ENCODE data around the gene GFRA1. TPM values are rescaled to one million over a fixed set of nuclear protein-coding genes. Genes with fewer than 3 reads are reported as not detected.

The GFRA1 gene
- total RNA-seq, 2 donors from 2014 or later: not detected

DNA sequence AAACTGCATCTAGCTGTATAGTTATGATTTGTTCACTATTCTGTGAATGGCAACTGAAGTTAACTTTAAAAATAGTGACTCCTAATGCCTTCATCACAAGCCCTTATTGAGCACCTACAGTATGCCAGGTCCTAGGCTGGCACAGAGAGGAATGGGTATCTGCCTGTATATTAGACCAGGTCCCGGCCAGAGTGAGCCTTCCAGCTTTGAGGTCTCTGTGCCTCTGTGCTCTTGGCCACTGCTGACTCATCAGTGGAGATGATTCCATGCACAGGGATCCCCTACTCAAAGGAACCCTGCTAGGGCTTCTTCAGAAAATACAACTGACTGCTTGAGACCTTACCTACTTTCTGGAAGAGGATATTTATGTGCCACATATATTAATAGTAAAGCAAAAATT, 118.4 kb downstream of the GFRA1 start:
- no peaks in the 10 kb centered on the region for H3K36me3 Mint-ChIP-seq (ENCODE audit: insufficient read depth in 2 of 2)
- H3K4me3 Mint-ChIP-seq: no peak overlapping the region
- no peak for DNase-seq
- no peak for ATAC-seq (replicated peaks in 1 of 2)
- H3K4me1 Mint-ChIP-seq (ENCODE audit: low read depth): no peaks in the 10 kb centered on the region
- peaks cover 3 to 11% of the 10 kb centered on the region in 2 donors for H3K9me3 Mint-ChIP-seq
- no peak overlapping the region for H3K27ac Mint-ChIP-seq
- peaks cover 5% of the 10 kb centered on the region for H3K27me3 Mint-ChIP-seq (ENCODE audit: low read depth)

DNA sequence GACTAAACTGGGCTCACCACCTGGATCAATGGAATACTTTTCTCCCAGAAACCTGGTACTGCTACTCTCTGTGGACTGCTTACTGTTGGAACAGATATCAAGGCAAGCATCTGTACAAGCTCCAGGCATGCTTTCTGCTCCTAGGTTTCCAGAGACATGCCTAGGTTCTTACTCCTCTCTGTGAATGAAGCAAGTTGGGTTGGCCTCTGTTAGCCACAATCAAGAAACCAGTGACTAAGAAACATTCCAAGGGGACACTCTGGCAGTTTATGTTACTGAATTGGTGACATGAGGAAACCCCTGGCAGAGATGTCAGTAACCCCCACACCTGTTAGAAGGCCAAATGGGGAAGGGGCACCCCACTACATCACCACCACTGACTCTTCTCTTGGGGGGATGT, 121.9 kb downstream of the GFRA1 start:
- H3K27me3 Mint-ChIP-seq (ENCODE audit: low read depth): peaks cover 5% of the 10 kb centered on the region
- H3K4me3 Mint-ChIP-seq: no peak overlapping the region
- no peak for ATAC-seq (replicated peaks in 1 of 2)
- H3K9me3 Mint-ChIP-seq: peaks cover 3 to 9% of the 10 kb centered on the region in 2 donors
- H3K4me1 Mint-ChIP-seq (ENCODE audit: low read depth): no peaks in the 10 kb centered on the region
- no peak overlapping the region for H3K27ac Mint-ChIP-seq
- no peaks in the 10 kb centered on the region for H3K36me3 Mint-ChIP-seq (ENCODE audit: insufficient read depth in 2 of 2)
- no peak for DNase-seq

DNA sequence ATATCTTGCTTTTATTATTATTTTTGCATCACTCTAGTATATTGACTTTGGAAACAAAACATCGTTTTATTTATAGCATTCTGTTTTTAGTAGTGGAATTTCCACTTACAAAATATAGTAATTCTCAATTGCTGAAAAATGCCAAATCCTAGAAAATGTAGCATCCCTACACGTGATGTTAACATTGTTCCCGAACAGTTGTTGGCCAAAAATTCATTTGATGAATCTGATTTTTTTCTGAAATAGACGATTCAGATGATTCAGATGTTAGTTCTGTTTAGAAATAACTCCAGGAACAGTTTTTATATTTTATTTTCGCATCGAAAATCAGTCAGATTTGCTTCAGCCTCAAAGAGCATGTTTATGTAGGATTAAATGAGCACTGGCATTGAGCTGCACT, 122.4 kb downstream of the GFRA1 start:
- DNase-seq (no peak), ATAC-seq (replicated peaks in 1 of 2) (no peak)
- no peak overlapping the region for H3K4me3 Mint-ChIP-seq
- H3K4me1 Mint-ChIP-seq (ENCODE audit: low read depth): no peaks in the 10 kb centered on the region
- peaks cover 3 to 9% of the 10 kb centered on the region in 2 donors for H3K9me3 Mint-ChIP-seq
- no peak overlapping the region for H3K27ac Mint-ChIP-seq
- peaks cover 5% of the 10 kb centered on the region for H3K27me3 Mint-ChIP-seq (ENCODE audit: low read depth)
- H3K36me3 Mint-ChIP-seq (ENCODE audit: insufficient read depth in 2 of 2): no peaks in the 10 kb centered on the region

DNA sequence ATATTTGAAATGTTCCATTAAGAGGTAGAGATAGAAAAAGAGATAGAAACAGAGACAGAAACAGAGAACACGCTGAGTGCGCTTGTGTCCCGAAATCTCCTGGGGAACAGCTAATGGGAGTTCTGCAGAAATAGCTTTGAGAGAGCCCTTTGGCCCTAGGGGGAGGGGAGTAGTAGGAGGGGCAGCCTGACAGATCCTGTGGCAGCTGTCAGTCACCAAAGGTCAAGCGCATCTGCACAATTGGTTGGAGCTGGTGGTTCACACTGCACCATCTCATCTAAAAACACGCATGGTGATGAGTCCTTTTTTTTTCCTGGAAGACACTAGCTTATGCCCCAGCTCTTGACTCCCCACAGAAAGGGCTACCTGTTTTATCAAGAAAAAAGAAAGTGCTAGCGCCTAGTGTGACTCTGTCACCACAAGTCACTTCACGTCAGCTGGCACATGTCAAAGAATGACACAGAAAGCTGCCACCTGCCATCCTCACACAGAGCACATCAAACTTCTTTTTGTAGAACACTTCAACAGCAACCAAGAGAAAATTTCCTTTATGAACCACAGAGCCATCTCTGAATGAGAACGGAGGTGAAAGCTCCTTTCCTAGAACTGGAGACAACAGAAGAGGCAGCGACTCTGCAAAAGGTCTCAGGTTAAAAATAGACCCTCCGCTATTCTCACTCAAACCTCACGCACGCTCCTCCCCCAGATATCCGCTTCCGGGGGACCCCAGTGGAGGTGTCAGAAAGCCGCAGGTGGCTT, 125.7 kb downstream of the GFRA1 start:
- DNase-seq: peak; percentile 14 to 16
- Mint-ChIP-seq H3K4me3 (peak overlapping the region; percentile 44 to 45), H3K4me1 (ENCODE audit: low read depth) (no peaks in the 10 kb centered on the region), H3K27me3 (ENCODE audit: low read depth) (peaks cover 5% of the 10 kb centered on the region), H3K9me3 (peaks cover 3 to 9% of the 10 kb centered on the region in 2 donors), H3K36me3 (ENCODE audit: insufficient read depth in 2 of 2) (no peaks in the 10 kb centered on the region), H3K27ac (no peak overlapping the region)
- peak; percentile 95 for ATAC-seq (replicated peaks in 1 of 2)

DNA sequence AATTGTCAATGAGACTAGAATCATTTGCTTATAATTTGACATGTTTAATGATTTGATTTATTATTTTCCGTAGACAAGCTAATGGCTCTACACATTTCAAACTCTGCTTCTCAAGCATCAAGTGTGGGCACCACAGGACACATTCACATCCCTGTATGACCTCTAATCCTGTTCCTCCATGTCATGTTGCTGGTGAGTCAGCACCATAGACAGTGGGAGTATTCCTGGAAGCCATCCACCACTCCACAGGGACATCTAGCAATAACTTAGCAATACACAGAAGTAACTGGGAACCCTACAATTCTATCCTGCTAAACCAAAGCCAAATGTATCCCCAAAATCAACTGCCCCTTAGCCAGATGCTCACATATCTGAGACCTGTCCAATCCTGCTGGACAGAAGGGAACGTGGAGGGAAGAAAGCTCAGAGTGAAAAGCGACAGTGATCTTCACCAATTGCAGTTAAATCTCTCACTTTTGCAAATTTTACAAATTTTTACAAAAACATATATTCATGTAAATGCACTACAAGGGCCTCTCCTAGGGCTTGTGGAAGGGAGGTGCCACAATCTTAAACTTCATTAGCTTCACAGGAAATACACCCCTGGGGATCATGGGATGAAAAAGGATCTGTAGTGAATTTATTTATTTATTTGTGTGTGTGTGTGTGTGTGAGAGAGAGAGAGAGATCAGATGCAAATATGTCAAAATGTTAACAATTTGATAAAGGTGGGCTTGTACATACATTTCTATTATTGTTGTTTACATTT, 126.5 kb downstream of the GFRA1 start:
- ATAC-seq (replicated peaks in 1 of 2): no peak
- H3K36me3 Mint-ChIP-seq (ENCODE audit: insufficient read depth in 2 of 2): no peaks in the 10 kb centered on the region
- peak overlapping the region; percentile 44 to 45 for H3K4me3 Mint-ChIP-seq
- H3K27ac Mint-ChIP-seq: no peak overlapping the region
- H3K9me3 Mint-ChIP-seq: peaks cover 3 to 4% of the 10 kb centered on the region in 2 donors
- H3K4me1 Mint-ChIP-seq (ENCODE audit: low read depth): no peaks in the 10 kb centered on the region
- no peak for DNase-seq
- H3K27me3 Mint-ChIP-seq (ENCODE audit: low read depth): peaks cover 4% of the 10 kb centered on the region

DNA sequence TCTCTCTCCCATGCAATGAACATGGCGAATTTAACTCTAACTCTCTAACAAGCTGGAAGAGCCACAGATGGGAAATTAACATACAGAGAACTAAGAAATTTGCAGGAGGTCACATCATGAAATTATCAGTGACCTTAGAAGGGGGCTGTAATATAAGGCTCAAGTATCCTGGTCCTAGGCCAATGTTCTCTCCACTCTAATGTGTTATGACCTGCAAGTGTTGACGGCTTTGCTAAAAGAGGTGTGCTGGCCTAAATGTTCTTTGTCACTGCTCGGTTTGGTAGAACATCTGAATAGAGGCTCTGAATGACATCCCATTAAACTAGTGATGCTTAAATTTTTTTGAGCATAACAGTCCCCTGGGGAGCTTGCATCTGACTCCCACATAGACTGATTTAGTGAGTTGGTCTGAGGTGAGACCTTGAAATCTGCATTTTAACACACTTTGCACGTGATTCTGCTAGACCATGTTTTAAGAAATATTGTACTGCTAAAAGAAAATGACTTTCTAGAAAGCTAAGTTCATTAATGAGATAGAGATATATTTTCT, 129.3 kb downstream of the GFRA1 start:
- H3K27ac Mint-ChIP-seq: no peak overlapping the region

DNA sequence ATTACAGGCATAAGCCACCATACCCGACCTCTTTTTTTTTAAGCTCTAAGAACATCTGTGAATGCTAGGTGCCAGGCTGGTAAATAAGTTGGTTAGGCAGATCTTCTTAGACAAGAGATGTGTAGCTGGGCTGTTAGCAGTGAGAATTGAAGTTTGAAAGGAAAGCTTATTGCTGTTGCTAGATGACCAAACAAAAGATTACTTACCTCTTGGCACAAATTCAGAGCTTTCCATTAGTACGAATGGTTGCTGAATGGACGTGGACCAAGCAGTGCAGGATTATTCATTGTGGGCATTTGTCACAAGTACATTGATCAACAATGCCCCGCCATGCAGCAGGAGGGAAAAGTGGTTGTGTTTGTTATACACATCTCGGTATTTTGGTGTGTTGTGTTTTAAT, 131.2 kb downstream of the GFRA1 start:
- ATAC-seq (replicated peaks in 1 of 2) (no peak), DNase-seq (no peak)
- Mint-ChIP-seq H3K4me3 (no peak overlapping the region), H3K27ac (no peak overlapping the region), H3K27me3 (ENCODE audit: low read depth) (no peaks in the 10 kb centered on the region), H3K4me1 (ENCODE audit: low read depth) (no peaks in the 10 kb centered on the region), H3K9me3 (no peaks in the 10 kb centered on the region), H3K36me3 (ENCODE audit: insufficient read depth in 2 of 2) (no peaks in the 10 kb centered on the region)

More for the DNA sequence above, 129.3 kb downstream of the GFRA1 start:
- no peaks in the 10 kb centered on the region for H3K9me3 Mint-ChIP-seq
- no peak for ATAC-seq (replicated peaks in 1 of 2)
- no peaks in the 10 kb centered on the region for H3K27me3 Mint-ChIP-seq (ENCODE audit: low read depth)
- DNase-seq: no peak
- H3K4me3 Mint-ChIP-seq: no peak overlapping the region
- H3K4me1 Mint-ChIP-seq (ENCODE audit: low read depth): no peaks in the 10 kb centered on the region
- H3K36me3 Mint-ChIP-seq (ENCODE audit: insufficient read depth in 2 of 2): no peaks in the 10 kb centered on the region

DNA sequence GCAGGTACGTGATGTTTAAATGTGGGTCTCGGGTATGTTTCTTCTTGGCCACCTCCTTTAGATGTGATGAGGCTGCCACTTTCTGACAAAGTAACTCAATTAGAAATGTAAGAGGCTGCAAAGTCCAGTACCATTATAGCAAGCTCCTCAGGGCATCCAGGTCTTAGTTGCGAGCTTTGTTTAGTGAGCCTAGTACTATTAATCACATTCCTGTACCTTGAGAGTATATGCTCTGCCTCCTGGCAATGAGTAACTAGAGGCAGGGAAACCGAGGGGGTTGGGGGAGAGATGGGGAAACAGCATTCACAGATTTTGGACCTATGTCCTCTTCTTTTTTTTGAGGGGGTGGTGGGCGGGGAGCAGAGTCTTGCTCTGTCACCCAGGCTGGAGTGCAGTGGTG, 131.8 kb downstream of the GFRA1 start:
- no peaks in the 10 kb centered on the region for H3K4me1 Mint-ChIP-seq (ENCODE audit: low read depth)
- H3K27me3 Mint-ChIP-seq (ENCODE audit: low read depth): no peaks in the 10 kb centered on the region
- ATAC-seq (replicated peaks in 1 of 2): no peak
- no peaks in the 10 kb centered on the region for H3K9me3 Mint-ChIP-seq
- H3K4me3 Mint-ChIP-seq: no peak overlapping the region
- no peak overlapping the region for H3K27ac Mint-ChIP-seq
- no peaks in the 10 kb centered on the region for H3K36me3 Mint-ChIP-seq (ENCODE audit: insufficient read depth in 2 of 2)
- DNase-seq: no peak

DNA sequence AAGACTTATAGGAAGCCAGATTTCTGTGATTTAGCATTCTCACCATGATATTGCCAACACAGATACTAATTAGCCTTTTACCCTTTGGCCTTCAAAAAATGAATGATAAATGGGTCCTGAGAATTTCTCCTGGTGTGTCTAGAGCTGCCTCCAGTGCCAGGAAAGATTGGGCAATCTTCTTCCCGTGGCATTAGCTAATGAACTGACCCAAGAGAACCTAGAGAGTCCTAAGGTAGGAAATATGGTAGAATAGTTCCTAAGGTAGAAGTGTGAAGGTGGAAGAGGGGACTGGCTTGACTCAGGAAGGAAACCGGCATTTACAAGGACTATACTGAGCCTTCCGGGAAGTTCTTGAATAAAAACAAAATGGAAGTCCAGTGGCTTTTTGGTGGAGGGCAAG, 133.1 kb downstream of the GFRA1 start:
- no peaks in the 10 kb centered on the region for H3K36me3 Mint-ChIP-seq (ENCODE audit: insufficient read depth in 2 of 2)
- H3K9me3 Mint-ChIP-seq: no peaks in the 10 kb centered on the region
- no peaks in the 10 kb centered on the region for H3K4me1 Mint-ChIP-seq (ENCODE audit: low read depth)
- DNase-seq (no peak), ATAC-seq (replicated peaks in 1 of 2) (no peak)
- no peaks in the 10 kb centered on the region for H3K27me3 Mint-ChIP-seq (ENCODE audit: low read depth)
- no peak overlapping the region for H3K27ac Mint-ChIP-seq
- no peak overlapping the region for H3K4me3 Mint-ChIP-seq

DNA sequence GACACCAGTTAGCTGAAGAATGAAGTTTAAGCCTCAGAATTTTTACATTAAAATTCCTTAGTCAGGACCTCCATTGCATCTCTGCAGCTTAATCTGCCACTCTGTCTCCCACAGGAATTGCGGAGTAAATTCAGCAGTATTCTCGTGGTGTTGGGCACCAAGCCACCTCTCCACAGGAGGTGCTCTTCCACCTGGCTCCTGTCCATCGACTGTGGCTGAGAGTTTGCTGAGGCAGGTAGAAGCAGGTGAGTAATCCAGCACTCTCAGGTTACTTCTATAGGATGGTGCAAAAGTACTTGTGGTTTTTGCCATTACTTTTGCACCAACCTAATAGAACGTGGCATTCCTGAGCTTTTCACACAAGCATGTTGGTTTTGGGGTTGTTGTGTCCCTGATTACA, 134.1 kb downstream of the GFRA1 start:
- Mint-ChIP-seq H3K27me3 (ENCODE audit: low read depth) (no peaks in the 10 kb centered on the region), H3K4me3 (no peak overlapping the region), H3K4me1 (ENCODE audit: low read depth) (no peaks in the 10 kb centered on the region)

DNA sequence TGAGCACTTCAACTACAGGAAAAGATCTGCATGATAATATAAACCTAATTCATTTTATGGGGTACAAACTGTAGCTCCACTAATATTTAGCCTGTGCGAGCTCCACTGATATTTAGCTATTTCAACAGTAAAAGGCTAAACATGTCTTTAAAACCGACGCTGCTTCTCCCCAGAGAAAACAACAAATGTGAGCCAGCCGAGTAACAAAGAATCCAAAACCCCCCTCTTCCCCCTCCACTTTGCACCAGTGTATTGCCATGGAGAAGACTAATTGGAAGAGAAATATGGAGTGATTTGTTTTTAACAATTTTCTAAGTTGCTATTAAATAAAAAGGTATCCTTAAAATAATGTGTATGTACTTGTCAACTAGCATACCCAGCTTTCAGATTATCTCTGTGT, 136.7 kb downstream of the GFRA1 start:
- no peaks in the 10 kb centered on the region for H3K4me1 Mint-ChIP-seq (ENCODE audit: low read depth)
- H3K9me3 Mint-ChIP-seq: no peaks in the 10 kb centered on the region
- no peak for ATAC-seq (replicated peaks in 1 of 2)
- DNase-seq: no peak
- no peaks in the 10 kb centered on the region for H3K36me3 Mint-ChIP-seq (ENCODE audit: insufficient read depth in 2 of 2)
- H3K27ac Mint-ChIP-seq: no peak overlapping the region
- no peaks in the 10 kb centered on the region for H3K27me3 Mint-ChIP-seq (ENCODE audit: low read depth)
- no peak overlapping the region for H3K4me3 Mint-ChIP-seq

More for the DNA sequence above, 134.1 kb downstream of the GFRA1 start:
- H3K36me3 Mint-ChIP-seq (ENCODE audit: insufficient read depth in 2 of 2): no peaks in the 10 kb centered on the region
- no peak for DNase-seq
- no peaks in the 10 kb centered on the region for H3K9me3 Mint-ChIP-seq
- H3K27ac Mint-ChIP-seq: no peak overlapping the region
- ATAC-seq (replicated peaks in 1 of 2): no peak

DNA sequence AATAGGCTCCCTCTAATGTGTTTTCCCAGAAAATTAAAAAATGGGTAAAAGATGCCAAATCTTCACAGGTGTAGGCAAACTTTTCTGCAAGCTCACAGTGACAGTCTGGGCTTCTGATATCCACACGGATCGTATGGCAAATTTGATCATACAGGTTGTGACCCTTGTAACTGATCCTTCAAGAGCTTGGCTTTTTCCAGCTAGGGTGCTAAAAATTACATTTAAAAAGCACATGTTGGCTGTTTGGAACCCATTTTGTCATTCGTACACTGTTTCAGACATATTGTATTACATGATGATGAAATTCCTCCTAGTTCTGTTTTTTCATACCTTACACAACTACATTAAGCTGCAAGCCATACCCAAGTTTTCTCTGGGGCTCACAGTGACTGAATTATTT, 138.7 kb downstream of the GFRA1 start:
- no peaks in the 10 kb centered on the region for H3K36me3 Mint-ChIP-seq (ENCODE audit: insufficient read depth in 2 of 2)
- no peak overlapping the region for H3K4me3 Mint-ChIP-seq
- H3K27ac Mint-ChIP-seq: no peak overlapping the region
- no peaks in the 10 kb centered on the region for H3K27me3 Mint-ChIP-seq (ENCODE audit: low read depth)
- no peaks in the 10 kb centered on the region for H3K4me1 Mint-ChIP-seq (ENCODE audit: low read depth)
- H3K9me3 Mint-ChIP-seq: no peaks in the 10 kb centered on the region
- DNase-seq (no peak), ATAC-seq (replicated peaks in 1 of 2) (no peak)

DNA sequence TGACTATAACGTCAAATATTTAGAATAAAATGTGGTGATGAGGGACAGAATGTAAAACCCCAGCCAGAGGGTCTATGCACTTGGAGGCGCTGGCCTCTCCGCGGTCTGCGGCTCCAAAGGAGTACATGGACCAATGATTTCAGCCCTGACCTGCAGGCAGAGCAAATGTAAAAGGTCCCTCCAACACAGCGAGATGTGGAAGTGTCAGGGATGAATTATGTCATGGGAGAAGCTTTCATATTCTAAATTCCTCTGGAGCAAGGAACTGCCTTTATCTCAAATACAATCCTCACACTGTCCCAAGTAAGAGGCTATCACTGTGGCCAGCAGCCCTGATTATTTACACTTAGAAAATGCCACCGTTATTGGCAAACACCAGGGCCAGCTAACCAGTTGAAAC, 139.4 kb downstream of the GFRA1 start:
- H3K36me3 Mint-ChIP-seq (ENCODE audit: insufficient read depth in 2 of 2): peaks cover 0 to 2% of the 10 kb centered on the region in 2 donors
- H3K27me3 Mint-ChIP-seq (ENCODE audit: low read depth): no peaks in the 10 kb centered on the region
- H3K27ac Mint-ChIP-seq: no peak overlapping the region
- DNase-seq: no peak
- ATAC-seq (replicated peaks in 1 of 2): no peak
- H3K4me1 Mint-ChIP-seq (ENCODE audit: low read depth): no peaks in the 10 kb centered on the region
- no peaks in the 10 kb centered on the region for H3K9me3 Mint-ChIP-seq
- no peak overlapping the region for H3K4me3 Mint-ChIP-seq
